DMS79 (cell line): ENCODE results near the gene FUCA1.
A peak's percentile ranks its signal among the peaks of the same experiment; 100 is the strongest.
"Not testable (repeated sequence)": the region's sequence is repeated elsewhere in the genome, so short reads cannot be mapped to it uniquely, and the experiment has no call there.

Experiments used
- DNase-seq: peaks from one replicate; lab custom pipeline; 2025; lab: John Stamatoyannopoulos, UW

The FUCA1 gene

GRCh38 chr1:23895993-23896392, 27.9 kb upstream of the FUCA1 start:
- DNase-seq: no peak

- DNase-seq: no peak
Measured at GRCh38 chr1:23895082-23895481, 27.0 kb upstream of the FUCA1 start.

GRCh38 chr1:23889074-23889473, 21.0 kb upstream of the FUCA1 start:
- DNase-seq: no peak

- DNase-seq: no peak
Measured at GRCh38 chr1:23885222-23885621, 17.1 kb upstream of the FUCA1 start.

GRCh38 chr1:23882746-23883145, 14.7 kb upstream of the FUCA1 start:
- no peak for DNase-seq

- no peak for DNase-seq
Measured at GRCh38 chr1:23879809-23880208, 11.7 kb upstream of the FUCA1 start.

- DNase-seq: no peak
Measured at GRCh38 chr1:23878668-23879067, 10.6 kb upstream of the FUCA1 start.

GRCh38 chr1:23875382-23875781, 7.3 kb upstream of the FUCA1 start:
- DNase-seq: no peak

- no peak for DNase-seq
Measured at GRCh38 chr1:23872421-23872820, 4.3 kb upstream of the FUCA1 start.

- no peak for DNase-seq
Measured at GRCh38 chr1:23869051-23869450, 961 bp upstream of the FUCA1 start.

GRCh38 chr1:23868557-23869016, 497 bp upstream of the FUCA1 start:
- DNase-seq: peak; percentile 60

GRCh38 chr1:23867542-23867894, 572 bp downstream of the FUCA1 start:
- no peak for DNase-seq

GRCh38 chr1:23865543-23865930, 2.6 kb downstream of the FUCA1 start:
- peak; percentile 23 for DNase-seq

GRCh38 chr1:23864801-23865542, 3.1 kb downstream of the FUCA1 start:
- DNase-seq: no peak

GRCh38 chr1:23862640-23863039, 5.5 kb downstream of the FUCA1 start:
- DNase-seq: no peak

- no peak for DNase-seq
Measured at GRCh38 chr1:23854568-23854967, 13.5 kb downstream of the FUCA1 start.

- not testable (repeated sequence) for DNase-seq
Measured at GRCh38 chr1:23853124-23853523, 15.0 kb downstream of the FUCA1 start.

- DNase-seq: not testable (repeated sequence)
Measured at GRCh38 chr1:23851406-23851805, 16.7 kb downstream of the FUCA1 start.

- no peak for DNase-seq
Measured at GRCh38 chr1:23848673-23849616, 19.1 kb downstream of the FUCA1 start.

- DNase-seq: not testable (repeated sequence)
Measured at GRCh38 chr1:23847482-23848095, 20.5 kb downstream of the FUCA1 start.

GRCh38 chr1:23845163-23845562, 22.9 kb downstream of the FUCA1 start:
- no peak for DNase-seq

- no peak for DNase-seq
Measured at GRCh38 chr1:23843644-23844043, 24.4 kb downstream of the FUCA1 start.

GRCh38 chr1:23838401-23838866, 29.7 kb downstream of the FUCA1 start:
- peak; percentile 20 for DNase-seq
